GM19025 (cell line): ENCODE measurements around the gene CELA3B.
"Not testable (repeated sequence)": the region's sequence is repeated elsewhere in the genome, so short reads cannot be mapped to it uniquely, and the experiment has no call there.

ENCODE experiments used
- ATAC-seq: cut with Tn5 transposase; IDR thresholded peaks from one replicate; pipeline ENCODE4 v1.9.1; 2021; ENCODE audit warnings: mild to moderate bottlenecking, low read depth, moderate library complexity; ENCODE audit not compliant: unreplicated experiment

CELA3B gene

GRCh38 chr1:21942959-21943640 is 33.7 kb upstream of the CELA3B start:
- ATAC-seq = not testable (repeated sequence)

- ATAC-seq = no peak
Measured at GRCh38 chr1:21944733-21945073, 32.1 kb upstream of the CELA3B start.

GRCh38 chr1:21946836-21947587 is 29.8 kb upstream of the CELA3B start:
- no peak for ATAC-seq

GRCh38 chr1:21950734-21951133 is 26.1 kb upstream of the CELA3B start:
- no peak for ATAC-seq

- no peak for ATAC-seq
Measured at GRCh38 chr1:21951226-21951870, 25.5 kb upstream of the CELA3B start.

GRCh38 chr1:21952786-21953520 is 23.9 kb upstream of the CELA3B start:
- ATAC-seq = no peak

GRCh38 chr1:21955058-21955457 is 21.8 kb upstream of the CELA3B start:
- ATAC-seq = no peak

GRCh38 chr1:21955501-21956281 is 21.1 kb upstream of the CELA3B start:
- ATAC-seq = no peak

GRCh38 chr1:21956720-21957552 is 19.9 kb upstream of the CELA3B start:
- ATAC-seq = no peak

- no peak for ATAC-seq
Measured at GRCh38 chr1:21961337-21961736, 15.5 kb upstream of the CELA3B start.

GRCh38 chr1:21961799-21962198 is 15.0 kb upstream of the CELA3B start:
- ATAC-seq = no peak

GRCh38 chr1:21963477-21964217 is 13.2 kb upstream of the CELA3B start:
- ATAC-seq = no peak

GRCh38 chr1:21966247-21967000 is 10.4 kb upstream of the CELA3B start:
- ATAC-seq = no peak

- ATAC-seq = not testable (repeated sequence)
Measured at GRCh38 chr1:21967216-21967615, 9.6 kb upstream of the CELA3B start.

- not testable (repeated sequence) for ATAC-seq
Measured at GRCh38 chr1:21969066-21969465, 7.8 kb upstream of the CELA3B start.

- not testable (repeated sequence) for ATAC-seq
Measured at GRCh38 chr1:21970523-21970922, 6.3 kb upstream of the CELA3B start.

GRCh38 chr1:21972973-21973441 is 3.8 kb upstream of the CELA3B start:
- not testable (repeated sequence) for ATAC-seq

- not testable (repeated sequence) for ATAC-seq
Measured at GRCh38 chr1:21973948-21974347, 2.9 kb upstream of the CELA3B start.
